ENCODE results near the gene MACROD2. TPM values are rescaled to one million over a fixed set of nuclear protein-coding genes. Genes with fewer than 3 reads are reported as not detected.
"Not testable (repeated sequence)": the region's sequence is repeated elsewhere in the genome, so short reads cannot be mapped to it uniquely, and the experiment has no call there.

The MACROD2 gene
- total RNA-seq, 2 donors from 2014 or later: 8.0 to 19.4 TPM

DNA sequence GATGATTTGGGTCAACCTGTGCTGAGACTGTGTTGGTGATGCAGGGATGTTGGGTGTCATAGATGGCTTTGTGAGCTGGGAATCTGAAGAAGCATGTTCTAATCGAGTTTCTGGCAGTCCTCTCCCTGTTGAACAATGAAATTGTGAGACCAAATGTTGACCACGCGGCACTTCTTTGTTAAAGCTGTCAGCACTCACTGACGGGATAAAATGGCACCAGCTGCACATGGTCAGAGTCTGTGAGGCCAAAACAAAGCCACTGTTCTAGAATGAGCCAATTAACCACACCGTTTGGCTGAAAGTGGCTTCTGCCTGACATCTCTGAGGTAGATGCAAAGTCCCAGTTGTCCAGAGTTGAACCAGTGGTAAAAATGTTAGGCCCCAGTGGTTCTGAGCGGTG lies 2015.7 kb downstream of the MACROD2 start:
- H3K27ac ChIP-seq: no peak overlapping the region
- 66% methylated on average over 6 of the region's 6 CpGs for WGBS
- H3K36me3 ChIP-seq: no peaks in the 10 kb centered on the region
- H3K9me3 ChIP-seq: no peaks in the 10 kb centered on the region
- no peak for DNase-seq (ENCODE audit: low spot score)
- TF ChIP-seq POLR2AphosphoS5 (IDR thresholded peaks at IDR 0.05) (no peak), POLR2A (IDR thresholded peaks at IDR 0.05) (no peak)
- TF ChIP-seq, protein P1, sequence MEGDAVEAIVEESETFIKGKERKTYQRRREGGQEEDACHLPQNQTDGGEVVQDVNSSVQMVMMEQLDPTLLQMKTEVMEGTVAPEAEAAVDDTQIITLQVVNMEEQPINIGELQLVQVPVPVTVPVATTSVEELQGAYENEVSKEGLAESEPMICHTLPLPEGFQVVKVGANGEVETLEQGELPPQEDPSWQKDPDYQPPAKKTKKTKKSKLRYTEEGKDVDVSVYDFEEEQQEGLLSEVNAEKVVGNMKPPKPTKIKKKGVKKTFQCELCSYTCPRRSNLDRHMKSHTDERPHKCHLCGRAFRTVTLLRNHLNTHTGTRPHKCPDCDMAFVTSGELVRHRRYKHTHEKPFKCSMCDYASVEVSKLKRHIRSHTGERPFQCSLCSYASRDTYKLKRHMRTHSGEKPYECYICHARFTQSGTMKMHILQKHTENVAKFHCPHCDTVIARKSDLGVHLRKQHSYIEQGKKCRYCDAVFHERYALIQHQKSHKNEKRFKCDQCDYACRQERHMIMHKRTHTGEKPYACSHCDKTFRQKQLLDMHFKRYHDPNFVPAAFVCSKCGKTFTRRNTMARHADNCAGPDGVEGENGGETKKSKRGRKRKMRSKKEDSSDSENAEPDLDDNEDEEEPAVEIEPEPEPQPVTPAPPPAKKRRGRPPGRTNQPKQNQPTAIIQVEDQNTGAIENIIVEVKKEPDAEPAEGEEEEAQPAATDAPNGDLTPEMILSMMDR (IDR thresholded peaks at IDR 0.05): no peak
- intact Hi-C loops (cut with DNase I): no loop called here
- H3K27me3 ChIP-seq (replicated peaks; ENCODE audit: insufficient read depth): no peaks in the 10 kb centered on the region
- no peak overlapping the region for H3K4me3 ChIP-seq
- no peaks in the 10 kb centered on the region for H3K4me1 ChIP-seq (replicated peaks)

DNA sequence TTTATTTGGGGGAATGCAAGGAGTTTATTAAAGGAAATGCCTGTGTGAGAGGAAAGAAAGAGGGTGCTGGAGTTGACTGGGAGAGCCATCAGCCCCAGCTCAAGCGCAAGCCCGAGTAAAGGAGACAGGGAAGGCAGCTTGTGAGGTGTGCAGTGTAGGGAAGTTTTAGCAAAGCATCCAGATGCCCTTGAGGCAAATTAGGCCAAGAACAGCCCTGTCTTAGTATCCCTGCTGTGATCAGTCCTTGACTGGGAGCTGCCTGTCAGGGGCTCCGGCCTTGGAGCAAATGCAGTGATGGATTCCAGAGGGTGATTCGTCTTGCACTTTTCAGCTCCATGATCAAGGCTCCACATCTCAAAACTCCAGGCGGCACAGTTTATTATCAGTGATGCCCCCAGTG lies 2016.2 kb downstream of the MACROD2 start:
- no peak for DNase-seq (ENCODE audit: low spot score)
- intact Hi-C loops (cut with DNase I): no loop called here
- TF ChIP-seq POLR2AphosphoS5 (IDR thresholded peaks at IDR 0.05) (no peak), POLR2A (IDR thresholded peaks at IDR 0.05) (no peak)
- TF ChIP-seq, protein P1 (IDR thresholded peaks at IDR 0.05): no peak
- Histone ChIP-seq H3K4me3 (no peak overlapping the region), H3K36me3 (no peaks in the 10 kb centered on the region), H3K9me3 (no peaks in the 10 kb centered on the region), H3K27ac (no peak overlapping the region), H3K27me3 (replicated peaks; ENCODE audit: insufficient read depth) (no peaks in the 10 kb centered on the region), H3K4me1 (replicated peaks) (no peaks in the 10 kb centered on the region)
- 92% methylated on average over 5 of the region's 5 CpGs for WGBS

DNA sequence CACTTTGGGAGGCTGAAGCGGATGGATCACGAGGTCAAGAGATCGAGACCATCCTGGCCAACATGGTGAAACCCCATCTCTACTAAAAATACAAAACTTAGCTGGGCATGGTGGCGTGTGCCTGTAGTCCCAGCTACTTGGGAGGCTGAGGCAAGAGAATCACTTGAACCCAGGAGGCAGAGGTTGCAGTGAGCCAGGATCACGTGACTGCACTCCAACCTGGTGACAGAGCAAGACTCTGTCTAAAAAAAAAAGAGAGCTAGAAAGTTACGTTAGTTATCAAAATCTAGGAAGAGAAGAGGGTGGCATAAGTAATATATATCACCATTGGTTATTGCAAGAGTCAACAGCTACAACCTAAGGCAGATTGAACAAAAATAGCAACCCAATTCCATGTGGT lies 2017.6 kb downstream of the MACROD2 start:
- H3K27ac ChIP-seq; intact Hi-C loops (cut with DNase I); DNase-seq (ENCODE audit: low spot score); H3K36me3 ChIP-seq; H3K9me3 ChIP-seq; H3K4me1 ChIP-seq (replicated peaks); H3K4me3 ChIP-seq; H3K27me3 ChIP-seq (replicated peaks; ENCODE audit: insufficient read depth): not testable (repeated sequence)
- WGBS: 97% methylated on average over 6 of the region's 6 CpGs

DNA sequence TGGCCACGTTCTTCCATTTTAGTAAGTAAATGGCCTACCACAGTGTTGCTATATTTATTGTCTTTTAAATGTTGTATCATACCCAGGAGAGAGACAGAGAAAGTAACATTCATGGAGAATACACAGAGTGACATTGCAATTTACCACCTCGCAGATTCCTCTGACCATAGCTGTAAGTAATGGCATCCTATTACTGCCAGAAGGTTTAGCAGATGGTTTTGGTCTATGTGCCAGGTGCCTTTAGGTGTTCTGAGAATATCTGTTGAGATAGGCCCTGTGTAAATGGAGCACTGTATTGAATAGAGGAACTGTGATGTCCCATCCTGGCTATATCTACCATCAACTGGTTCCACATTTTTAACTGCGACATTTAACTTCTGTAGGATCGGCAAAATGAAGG lies 2018.3 kb downstream of the MACROD2 start:
- no peak overlapping the region for H3K27ac ChIP-seq
- WGBS: 97% methylated on average over 4 of the region's 4 CpGs

DNA sequence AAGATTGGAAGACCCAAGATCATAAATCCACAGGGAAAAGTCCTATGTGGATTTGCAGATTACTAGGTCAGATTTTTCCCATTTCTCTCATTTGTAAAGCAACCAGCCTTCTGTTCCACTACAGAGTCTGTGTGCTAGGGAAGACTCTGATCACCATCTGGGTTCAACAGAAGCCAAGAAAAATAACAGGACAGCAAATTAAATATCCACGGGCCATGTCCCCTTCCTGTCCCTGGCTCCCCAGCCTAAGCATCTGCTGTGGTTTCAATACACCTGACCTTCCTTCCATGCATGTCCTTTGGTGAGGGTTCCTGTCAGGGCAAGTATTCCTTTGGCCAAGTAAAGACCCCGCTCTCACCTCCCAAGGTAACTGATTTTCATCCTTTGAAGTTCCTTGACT lies 2019.1 kb downstream of the MACROD2 start:
- no peak overlapping the region for H3K4me3 ChIP-seq
- 84% methylated on average over 2 of the region's 2 CpGs for WGBS
- H3K4me1 ChIP-seq (replicated peaks): no peaks in the 10 kb centered on the region
- intact Hi-C loops (cut with DNase I): no loop called here
- H3K9me3 ChIP-seq: no peaks in the 10 kb centered on the region
- TF ChIP-seq POLR2A (IDR thresholded peaks at IDR 0.05): no peak
- TF ChIP-seq, protein P1 (IDR thresholded peaks at IDR 0.05): no peak
- TF ChIP-seq POLR2AphosphoS5 (IDR thresholded peaks at IDR 0.05): no peak
- no peak overlapping the region for H3K27ac ChIP-seq
- no peak for DNase-seq (ENCODE audit: low spot score)
- no peaks in the 10 kb centered on the region for H3K36me3 ChIP-seq
- no peaks in the 10 kb centered on the region for H3K27me3 ChIP-seq (replicated peaks; ENCODE audit: insufficient read depth)

More for the DNA sequence above, 2018.3 kb downstream of the MACROD2 start:
- Histone ChIP-seq H3K36me3 (no peaks in the 10 kb centered on the region), H3K4me1 (replicated peaks) (no peaks in the 10 kb centered on the region), H3K9me3 (no peaks in the 10 kb centered on the region), H3K4me3 (no peak overlapping the region), H3K27me3 (replicated peaks; ENCODE audit: insufficient read depth) (no peaks in the 10 kb centered on the region)
- intact Hi-C loops (cut with DNase I): no loop called here
- no peak for TF ChIP-seq POLR2A (IDR thresholded peaks at IDR 0.05)
- TF ChIP-seq POLR2AphosphoS5 (IDR thresholded peaks at IDR 0.05): no peak
- TF ChIP-seq, protein P1 (IDR thresholded peaks at IDR 0.05): no peak
- DNase-seq (ENCODE audit: low spot score): no peak
